ENCODE results near the gene MSRB2. TPM values are rescaled to one million over a fixed set of nuclear protein-coding genes. Genes with fewer than 3 reads are reported as not detected.
A peak's percentile ranks its signal among the peaks of the same experiment; 100 is the strongest.

Gene MSRB2
- total and polyA plus RNA-seq, 8 donors = 2.4 to 14.3 (median 7.6) TPM

DNA sequence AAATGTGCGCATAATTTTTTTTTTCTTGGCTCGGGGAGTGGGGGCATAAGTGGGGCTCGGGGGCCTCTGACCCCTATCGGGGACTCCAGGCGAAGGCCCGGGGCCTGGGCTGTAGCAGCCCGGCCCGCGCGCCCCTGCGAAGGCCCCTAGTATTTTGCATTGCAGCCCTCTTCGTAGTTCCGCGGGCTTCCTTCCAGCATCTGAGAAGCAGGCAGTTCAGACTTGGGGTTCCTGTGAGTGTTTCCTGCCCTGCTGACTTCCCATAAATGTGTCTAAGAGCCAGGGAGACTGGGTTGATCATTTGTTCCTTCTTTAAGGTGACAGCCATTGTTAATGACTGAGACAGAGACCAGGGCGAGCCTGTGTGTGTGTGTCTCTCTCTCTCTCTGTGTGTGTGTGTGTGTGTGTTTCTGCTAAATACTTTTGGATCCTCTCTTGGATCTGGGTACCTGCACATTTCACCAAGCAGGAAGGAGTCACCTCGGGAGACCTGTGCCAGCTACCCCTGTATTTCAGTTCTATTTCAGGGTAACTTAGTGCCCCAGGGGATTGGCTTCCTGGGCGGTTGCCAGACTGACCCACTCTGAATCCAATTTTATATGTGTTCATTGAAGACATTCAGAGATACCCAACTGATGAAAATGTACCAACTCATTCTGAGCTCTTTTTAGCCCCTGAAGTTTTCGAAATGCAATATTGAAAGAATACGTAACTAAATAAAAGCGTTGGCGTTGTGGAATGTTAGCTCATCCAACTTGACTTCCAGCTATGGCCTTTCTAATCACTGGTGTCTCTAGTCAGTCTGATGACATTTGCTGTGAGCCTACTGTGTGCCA is 805 bp downstream of the MSRB2 start:
- DNase-seq (peak; percentile 26 to 64 (median 47)), FAIRE-seq (no peak), ATAC-seq (peak; percentile 35 to 59 (median 50))
- Histone ChIP-seq H3K36me3 (no peaks in the 10 kb centered on the region), H3K27ac (peak overlapping the region; percentile 61 to 90 (median 84)), H3K4me3 (peak overlapping the region; percentile 38 to 68 (median 60)), H3K9me3 (no peaks in the 10 kb centered on the region), H3K27me3 (no peaks in the 10 kb centered on the region), H3K4me1 (peaks cover 0 to 8% (median 8%) of the 10 kb centered on the region in 3 donors)
- TF ChIP-seq, protein P1, sequence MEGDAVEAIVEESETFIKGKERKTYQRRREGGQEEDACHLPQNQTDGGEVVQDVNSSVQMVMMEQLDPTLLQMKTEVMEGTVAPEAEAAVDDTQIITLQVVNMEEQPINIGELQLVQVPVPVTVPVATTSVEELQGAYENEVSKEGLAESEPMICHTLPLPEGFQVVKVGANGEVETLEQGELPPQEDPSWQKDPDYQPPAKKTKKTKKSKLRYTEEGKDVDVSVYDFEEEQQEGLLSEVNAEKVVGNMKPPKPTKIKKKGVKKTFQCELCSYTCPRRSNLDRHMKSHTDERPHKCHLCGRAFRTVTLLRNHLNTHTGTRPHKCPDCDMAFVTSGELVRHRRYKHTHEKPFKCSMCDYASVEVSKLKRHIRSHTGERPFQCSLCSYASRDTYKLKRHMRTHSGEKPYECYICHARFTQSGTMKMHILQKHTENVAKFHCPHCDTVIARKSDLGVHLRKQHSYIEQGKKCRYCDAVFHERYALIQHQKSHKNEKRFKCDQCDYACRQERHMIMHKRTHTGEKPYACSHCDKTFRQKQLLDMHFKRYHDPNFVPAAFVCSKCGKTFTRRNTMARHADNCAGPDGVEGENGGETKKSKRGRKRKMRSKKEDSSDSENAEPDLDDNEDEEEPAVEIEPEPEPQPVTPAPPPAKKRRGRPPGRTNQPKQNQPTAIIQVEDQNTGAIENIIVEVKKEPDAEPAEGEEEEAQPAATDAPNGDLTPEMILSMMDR (IDR thresholded peaks at IDR 0.05) = no peak
- intact Hi-C loops (cut with DNase I) = no loop called here
- WGBS, 2 donors = 18 to 21% methylated on average over 21 of the region's 21 CpGs

DNA sequence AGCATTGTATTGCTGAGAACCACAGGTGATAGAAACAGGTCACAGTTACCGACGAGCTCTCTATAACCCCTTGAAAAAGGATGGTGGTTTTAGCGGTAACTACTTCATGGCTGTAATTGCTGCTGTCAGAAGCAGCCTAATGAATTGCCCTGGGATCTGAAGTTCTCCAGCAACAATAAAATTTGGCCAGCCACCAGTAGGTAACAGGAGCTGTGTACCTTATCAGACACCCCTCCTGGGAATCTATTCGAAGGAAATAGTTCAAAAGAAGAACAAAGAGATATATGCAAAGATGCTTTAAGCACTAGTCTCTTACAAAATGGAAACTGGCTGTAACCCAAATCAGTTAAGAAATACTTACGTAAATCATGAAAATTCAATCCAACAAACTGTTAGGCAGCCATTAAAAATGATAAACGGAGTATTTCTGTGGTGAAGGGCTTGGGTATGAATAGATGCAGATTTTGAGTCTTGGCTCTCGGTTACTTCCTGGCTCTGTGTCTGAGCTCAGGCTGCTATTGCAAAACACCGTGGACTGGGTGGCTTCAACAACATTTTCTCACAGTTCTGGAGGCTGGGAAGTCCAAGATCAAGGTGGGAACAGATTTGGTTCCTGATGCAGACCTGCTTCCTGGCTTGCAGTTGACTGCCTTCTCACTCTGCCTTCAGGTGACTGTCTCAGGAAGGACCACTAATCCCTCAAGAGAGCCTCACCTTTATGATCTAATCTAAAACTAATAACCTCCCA is 1.6 kb downstream of the MSRB2 start:
- intact Hi-C loops (cut with DNase I) = no loop called here
- DNase-seq = peak in 1 of 6 donors; percentile 23
- H3K27ac ChIP-seq = peak overlapping the region in 2 of 4 donors; percentile 89 to 90
- no peaks in the 10 kb centered on the region for H3K36me3 ChIP-seq
- WGBS, 2 donors = 37 to 44% methylated on average over 8 of the region's 8 CpGs
- peak in 1 of 4 donors; percentile 31 for ATAC-seq
- H3K4me1 ChIP-seq = peaks cover 0 to 8% (median 8%) of the 10 kb centered on the region in 3 donors
- FAIRE-seq = no peak
- H3K27me3 ChIP-seq = no peaks in the 10 kb centered on the region
- TF ChIP-seq, protein P1 (IDR thresholded peaks at IDR 0.05) = no peak
- H3K4me3 ChIP-seq = peak overlapping the region in 2 of 4 donors; percentile 68
- H3K9me3 ChIP-seq = no peaks in the 10 kb centered on the region

GRCh38 chr10:23099079-23099478 is 3.7 kb downstream of the MSRB2 start:
- intact Hi-C loops (cut with DNase I) = no loop called here
- TF ChIP-seq, protein P1 (IDR thresholded peaks at IDR 0.05) = no peak
- FAIRE-seq = no peak
- H3K27ac ChIP-seq = no peak overlapping the region
- 95% methylated on average over 3 of the region's 3 CpGs for WGBS, 2 donors
- no peaks in the 10 kb centered on the region for H3K36me3 ChIP-seq
- no peak overlapping the region for H3K4me3 ChIP-seq
- DNase-seq = no peak
- H3K4me1 ChIP-seq = peaks cover 0 to 8% (median 8%) of the 10 kb centered on the region in 3 donors
- H3K9me3 ChIP-seq = no peaks in the 10 kb centered on the region
- no peaks in the 10 kb centered on the region for H3K27me3 ChIP-seq
- no peak for ATAC-seq

DNA sequence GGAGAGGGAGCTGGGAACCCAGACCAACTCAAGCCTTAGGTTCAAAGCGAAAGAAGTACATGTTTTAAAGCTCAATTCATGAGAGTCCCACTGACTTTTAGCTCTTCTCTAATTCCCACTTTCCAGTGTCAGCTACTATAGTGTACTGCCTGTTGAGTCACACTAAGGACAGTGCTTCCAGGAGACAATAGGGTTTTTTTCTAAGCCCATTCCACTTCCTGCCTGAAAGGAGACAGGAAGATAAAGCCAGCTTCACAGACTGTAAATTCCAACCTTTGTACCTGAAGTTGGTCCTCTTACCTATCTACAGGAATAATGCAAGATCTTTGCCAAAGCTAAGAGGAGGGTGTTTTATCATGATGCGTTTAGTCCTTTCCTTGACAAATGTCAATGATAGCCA is 4.4 kb downstream of the MSRB2 start:
- no peaks in the 10 kb centered on the region for H3K36me3 ChIP-seq
- 59 to 67% methylated on average over 2 of the region's 2 CpGs for WGBS, 2 donors
- TF ChIP-seq, protein P1 (IDR thresholded peaks at IDR 0.05) = no peak
- DNase-seq = no peak
- intact Hi-C loops (cut with DNase I) = no loop called here
- H3K27me3 ChIP-seq = no peaks in the 10 kb centered on the region
- no peak overlapping the region for H3K4me3 ChIP-seq
- H3K9me3 ChIP-seq = no peaks in the 10 kb centered on the region
- H3K27ac ChIP-seq = peak overlapping the region in 1 of 4 donors; percentile 34
- ATAC-seq = no peak
- peaks cover 0 to 8% (median 8%) of the 10 kb centered on the region in 3 donors for H3K4me1 ChIP-seq
- FAIRE-seq = no peak

Data from pancreas (tissue), 10 donors.